Islet precursor cell (in vitro differentiated cells): ENCODE data around the gene RLF.

Experiments
- DNase-seq: peaks from one replicate; pipeline ENCODE4 v3.0.0-alpha.2; 2018

The RLF gene

GRCh38 chr1:40274331-40274730 is 113.1 kb downstream of the RLF start:
- no peak for DNase-seq

GRCh38 chr1:40276122-40276521 is 114.9 kb downstream of the RLF start:
- DNase-seq, result no peak

- no peak for DNase-seq
These were observed 120.7 kb downstream of the RLF start for GRCh38 chr1:40281853-40282252.
